ENCODE measurements around the gene SYDE2.

- TF ChIP-seq TEAD4 (IDR thresholded peaks at IDR 0.05) (no peak), TCF12 (IDR thresholded peaks at IDR 0.05; ENCODE audit: low read depth) (no peak), EP300 (IDR thresholded peaks at IDR 0.05; ENCODE audit: borderline replicate concordance) (no peak), MAX (IDR thresholded peaks at IDR 0.05) (no peak), RAD21 (IDR thresholded peaks at IDR 0.05; ENCODE audit: low read depth) (no peak), FOXM1 (IDR thresholded peaks at IDR 0.05; ENCODE audit: borderline replicate concordance, low read depth) (no peak), EGR1 (IDR thresholded peaks at IDR 0.05) (no peak), USF1 (IDR thresholded peaks at IDR 0.05) (no peak), CEBPB (IDR thresholded peaks at IDR 0.05) (no peak), CREB1 (IDR thresholded peaks at IDR 0.05; ENCODE audit: low read depth) (no peak), TAF1 (IDR thresholded peaks at IDR 0.05; ENCODE audit: low read depth) (no peak), NFIC (IDR thresholded peaks at IDR 0.05) (no peak)
- TF ChIP-seq, protein P1, sequence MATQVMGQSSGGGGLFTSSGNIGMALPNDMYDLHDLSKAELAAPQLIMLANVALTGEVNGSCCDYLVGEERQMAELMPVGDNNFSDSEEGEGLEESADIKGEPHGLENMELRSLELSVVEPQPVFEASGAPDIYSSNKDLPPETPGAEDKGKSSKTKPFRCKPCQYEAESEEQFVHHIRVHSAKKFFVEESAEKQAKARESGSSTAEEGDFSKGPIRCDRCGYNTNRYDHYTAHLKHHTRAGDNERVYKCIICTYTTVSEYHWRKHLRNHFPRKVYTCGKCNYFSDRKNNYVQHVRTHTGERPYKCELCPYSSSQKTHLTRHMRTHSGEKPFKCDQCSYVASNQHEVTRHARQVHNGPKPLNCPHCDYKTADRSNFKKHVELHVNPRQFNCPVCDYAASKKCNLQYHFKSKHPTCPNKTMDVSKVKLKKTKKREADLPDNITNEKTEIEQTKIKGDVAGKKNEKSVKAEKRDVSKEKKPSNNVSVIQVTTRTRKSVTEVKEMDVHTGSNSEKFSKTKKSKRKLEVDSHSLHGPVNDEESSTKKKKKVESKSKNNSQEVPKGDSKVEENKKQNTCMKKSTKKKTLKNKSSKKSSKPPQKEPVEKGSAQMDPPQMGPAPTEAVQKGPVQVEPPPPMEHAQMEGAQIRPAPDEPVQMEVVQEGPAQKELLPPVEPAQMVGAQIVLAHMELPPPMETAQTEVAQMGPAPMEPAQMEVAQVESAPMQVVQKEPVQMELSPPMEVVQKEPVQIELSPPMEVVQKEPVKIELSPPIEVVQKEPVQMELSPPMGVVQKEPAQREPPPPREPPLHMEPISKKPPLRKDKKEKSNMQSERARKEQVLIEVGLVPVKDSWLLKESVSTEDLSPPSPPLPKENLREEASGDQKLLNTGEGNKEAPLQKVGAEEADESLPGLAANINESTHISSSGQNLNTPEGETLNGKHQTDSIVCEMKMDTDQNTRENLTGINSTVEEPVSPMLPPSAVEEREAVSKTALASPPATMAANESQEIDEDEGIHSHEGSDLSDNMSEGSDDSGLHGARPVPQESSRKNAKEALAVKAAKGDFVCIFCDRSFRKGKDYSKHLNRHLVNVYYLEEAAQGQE (IDR thresholded peaks at IDR 0.05; ENCODE audit: low read depth) = no peak
Measured at GRCh38 chr1:85174503-85174902, 26.3 kb downstream of the SYDE2 start.

All from Ishikawa (cell line).